Measurements from ENCODE around the gene SPRR4. TPM values are rescaled to one million over a fixed set of nuclear protein-coding genes. Genes with fewer than 3 reads are reported as not detected.
A peak's percentile ranks its signal among the peaks of the same experiment; 100 is the strongest.

SPRR4 gene
- total and polyA plus RNA-seq, 9 of the 15 experiments (the other 6 are each of a cell fraction or from before 2014, with no cell fraction given), result not detected

DNA sequence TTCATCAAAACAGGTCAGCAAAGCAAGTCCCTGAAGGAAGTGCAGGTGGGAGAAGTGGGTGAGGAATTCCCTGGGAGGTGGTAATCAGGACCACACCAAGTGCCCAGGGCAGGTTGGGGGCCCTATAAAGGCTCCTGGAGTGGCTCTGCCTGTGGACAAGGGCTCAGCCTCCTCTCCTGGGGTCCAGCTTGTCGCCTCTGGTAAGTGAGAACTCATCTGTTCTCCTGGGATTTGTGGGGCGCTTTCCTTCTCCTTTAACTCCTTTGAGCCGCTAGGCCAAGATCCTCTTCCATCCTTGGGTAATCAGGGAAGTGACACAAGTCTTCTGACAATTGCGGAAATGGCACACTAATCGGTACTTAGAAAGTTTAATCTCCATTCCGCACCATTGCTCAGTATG is at the start of gene SPRR4 (continued):
- TF ChIP-seq, protein P1, sequence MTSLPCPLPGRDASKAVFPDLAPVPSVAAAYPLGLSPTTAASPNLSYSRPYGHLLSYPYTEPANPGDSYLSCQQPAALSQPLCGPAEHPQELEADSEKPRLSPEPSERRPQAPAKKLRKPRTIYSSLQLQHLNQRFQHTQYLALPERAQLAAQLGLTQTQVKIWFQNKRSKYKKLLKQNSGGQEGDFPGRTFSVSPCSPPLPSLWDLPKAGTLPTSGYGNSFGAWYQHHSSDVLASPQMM (CRISPR knock-in tag; IDR thresholded peaks at IDR 0.05), result no peak
- TF ChIP-seq PHB2 (IDR thresholded peaks at IDR 0.05; ENCODE audit: low read depth), result no peak
- no peak for TF ChIP-seq SP1 (CRISPR knock-in tag; IDR thresholded peaks at IDR 0.05)
- TF ChIP-seq ZNF354B (CRISPR knock-in tag; IDR thresholded peaks at IDR 0.05), result no peak
- no peak for TF ChIP-seq NCOA1 (IDR thresholded peaks at IDR 0.05; ENCODE audit: low read depth)

DNA sequence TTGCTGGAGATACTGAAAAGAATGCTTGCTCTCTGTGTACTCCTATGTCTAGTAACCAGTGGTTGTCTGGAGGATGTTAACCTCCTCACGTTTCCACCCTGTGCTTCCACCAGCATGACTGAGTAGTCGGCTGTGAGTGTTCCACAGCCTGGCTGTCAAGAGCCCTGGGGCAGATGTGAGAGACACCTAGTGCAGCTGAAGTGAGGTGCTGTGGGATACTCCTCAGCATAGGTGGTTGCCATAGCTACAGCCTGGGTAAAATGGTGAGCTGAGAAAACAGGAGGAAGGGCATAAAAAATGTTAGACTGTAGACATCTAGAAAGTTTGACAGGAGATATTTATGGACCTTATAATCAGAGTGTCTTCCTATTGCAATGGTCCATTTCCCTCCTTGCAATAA is 46.3 kb upstream of the SPRR4 start:
- ATAC-seq (no peak), FAIRE-seq (no peak), DNase-seq (ENCODE audit: extremely low read depth in 1 of 4, low spot score in 3 of 4) (no peak)
- H3K4me1 ChIP-seq (replicated peaks in 1 of 2; ENCODE audit: control insufficient read depth in 2 of 2, insufficient read depth in 2 of 2, low read length in 2 of 2), result no peaks in the 10 kb centered on the region
- no peaks in the 10 kb centered on the region for H3K36me3 ChIP-seq (ENCODE audit: control insufficient read depth, insufficient read depth, low read length)
- H3K9ac ChIP-seq (ENCODE audit: insufficient read depth in 1 of 2, low read depth in 2 of 2, low read length in 2 of 2), result no peak overlapping the region
- no peaks in the 10 kb centered on the region for H3K9me1 ChIP-seq (ENCODE audit: control insufficient read depth, insufficient read depth, low read length)
- H3K9me3 ChIP-seq (replicated peaks; ENCODE audit: control insufficient read depth, insufficient read depth, low read depth, low read length), result no peaks in the 10 kb centered on the region
- no peak overlapping the region for H2AFZ ChIP-seq (ENCODE audit: low read depth, low read length)
- intact Hi-C loops (cut with micrococcal nuclease), result no loop called here
- no peak overlapping the region for H3K4me3 ChIP-seq
- TF ChIP-seq ZNF436 (CRISPR knock-in tag; IDR thresholded peaks at IDR 0.05) (no peak), NELFE (IDR thresholded peaks at IDR 0.05; ENCODE audit: insufficient read depth, insufficient read length) (no peak), RFX1 (IDR thresholded peaks at IDR 0.05) (peak; percentile 57; the same call in 1 of the 2 replicates), RBM15 (IDR thresholded peaks at IDR 0.05; ENCODE audit: insufficient read depth, low read length) (no peak), NFATC3 (IDR thresholded peaks at IDR 0.05) (no peak), NCOA4 (IDR thresholded peaks at IDR 0.05; ENCODE audit: partially characterized antibody) (no peak)
- TF ChIP-seq, protein P2, sequence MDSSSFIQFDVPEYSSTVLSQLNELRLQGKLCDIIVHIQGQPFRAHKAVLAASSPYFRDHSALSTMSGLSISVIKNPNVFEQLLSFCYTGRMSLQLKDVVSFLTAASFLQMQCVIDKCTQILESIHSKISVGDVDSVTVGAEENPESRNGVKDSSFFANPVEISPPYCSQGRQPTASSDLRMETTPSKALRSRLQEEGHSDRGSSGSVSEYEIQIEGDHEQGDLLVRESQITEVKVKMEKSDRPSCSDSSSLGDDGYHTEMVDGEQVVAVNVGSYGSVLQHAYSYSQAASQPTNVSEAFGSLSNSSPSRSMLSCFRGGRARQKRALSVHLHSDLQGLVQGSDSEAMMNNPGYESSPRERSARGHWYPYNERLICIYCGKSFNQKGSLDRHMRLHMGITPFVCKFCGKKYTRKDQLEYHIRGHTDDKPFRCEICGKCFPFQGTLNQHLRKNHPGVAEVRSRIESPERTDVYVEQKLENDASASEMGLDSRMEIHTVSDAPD (CRISPR knock-in tag; IDR thresholded peaks at IDR 0.05), result no peak
- H4K20me1 ChIP-seq (replicated peaks; ENCODE audit: control insufficient read depth, insufficient read depth, low read length), result no peaks in the 10 kb centered on the region; the same call in 1 of the 2 replicates
- 0% methylated on average over 2 of the region's 2 CpGs for WGBS (ENCODE audit: insufficient coverage, low coverage, missing lambda C conversion rate)
- H3K4me2 ChIP-seq (ENCODE audit: insufficient read depth, low read length), result no peak overlapping the region
- in situ Hi-C loops (cut with MboI), result no loop called here
- peaks cover 2 to 5% of the 10 kb centered on the region in 2 experiments; a peak in 2 of 5 replicates for H3K27me3 ChIP-seq (ENCODE audit: control insufficient read depth in 2 of 2, insufficient read depth in 2 of 2, low read length in 2 of 2)
- H3K27ac ChIP-seq (ENCODE audit: extremely low read depth, low read depth, low read length), result no peak overlapping the region
- ChIA-PET CTCF (ENCODE audit: low intra/inter-chr PET ratio) (no interaction called here), POLR2A (no interaction called here)
- no peaks in the 10 kb centered on the region for H3K79me2 ChIP-seq (ENCODE audit: control insufficient read depth, insufficient read depth, low read length)
- BruUV-seq (replicated peaks), result no TSS peak
